HG02938 (cell line): ENCODE measurements around the gene PGAM2.
A peak's percentile ranks its signal among the peaks of the same experiment; 100 is the strongest.

Experiments used
- ATAC-seq: cut with Tn5 transposase; IDR thresholded peaks from one replicate; pipeline ENCODE4 v1.9.1; 2021; ENCODE audit warnings: mild to moderate bottlenecking, moderate library complexity; ENCODE audit not compliant: unreplicated experiment

PGAM2 gene

DNA sequence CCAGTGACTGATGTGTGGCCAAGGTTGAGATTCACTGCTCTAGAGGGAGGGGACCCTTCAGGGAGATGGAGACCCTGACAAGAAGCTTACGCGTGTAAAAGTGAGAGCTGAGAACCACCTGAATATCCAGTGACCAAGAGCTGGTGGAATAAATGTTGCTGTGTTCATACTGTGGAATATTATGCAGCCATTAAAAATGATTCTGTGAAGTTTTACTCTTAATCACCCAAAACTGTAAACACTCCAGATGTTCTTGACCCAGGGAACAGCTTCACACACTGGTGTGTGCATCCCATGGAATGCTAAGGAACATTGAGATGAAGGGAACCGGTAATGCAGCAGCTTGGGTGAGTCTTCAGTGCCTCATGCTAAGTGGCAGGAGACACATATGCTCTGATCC, 21.3 kb upstream of the PGAM2 start:
- no peak for ATAC-seq

DNA sequence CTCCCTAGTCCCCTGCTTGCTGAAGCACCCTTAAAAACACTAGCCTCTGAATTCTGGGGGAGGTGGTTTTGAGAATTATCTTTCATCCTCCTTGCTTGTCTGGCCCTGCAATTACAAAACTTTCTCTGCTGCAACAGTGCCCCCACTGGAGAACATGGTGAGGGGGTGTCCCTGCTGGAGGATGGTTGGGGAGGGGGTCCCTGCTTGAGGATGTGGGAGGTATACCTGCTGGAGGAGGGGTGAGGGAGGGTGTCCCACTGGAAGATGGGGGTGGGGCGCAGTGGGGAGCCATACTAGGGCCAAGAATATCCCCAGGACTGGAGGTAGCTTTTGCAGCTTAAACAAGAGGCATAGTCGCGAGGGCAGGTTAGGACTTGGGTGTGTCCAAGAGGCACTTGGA, 20.2 kb upstream of the PGAM2 start:
- no peak for ATAC-seq

DNA sequence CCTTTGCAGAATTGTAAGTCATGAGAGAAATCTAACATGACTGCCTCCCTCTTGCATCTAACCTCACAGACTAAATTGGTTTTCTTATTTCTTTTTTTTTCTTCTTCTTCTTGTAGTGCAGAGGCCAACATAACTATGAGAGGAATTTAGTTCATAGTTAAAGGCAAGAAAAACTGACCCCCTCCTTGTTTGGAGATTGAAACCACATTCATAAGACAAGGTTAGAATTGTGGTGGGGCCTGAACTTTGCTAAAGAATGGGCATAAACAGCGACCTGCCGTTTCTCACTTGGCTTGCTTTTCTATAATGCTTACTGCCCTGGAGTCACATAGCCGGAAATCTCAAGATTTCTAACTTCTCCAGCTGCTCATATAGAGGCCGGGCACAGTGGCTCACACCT, 19.3 kb upstream of the PGAM2 start:
- no peak for ATAC-seq

DNA sequence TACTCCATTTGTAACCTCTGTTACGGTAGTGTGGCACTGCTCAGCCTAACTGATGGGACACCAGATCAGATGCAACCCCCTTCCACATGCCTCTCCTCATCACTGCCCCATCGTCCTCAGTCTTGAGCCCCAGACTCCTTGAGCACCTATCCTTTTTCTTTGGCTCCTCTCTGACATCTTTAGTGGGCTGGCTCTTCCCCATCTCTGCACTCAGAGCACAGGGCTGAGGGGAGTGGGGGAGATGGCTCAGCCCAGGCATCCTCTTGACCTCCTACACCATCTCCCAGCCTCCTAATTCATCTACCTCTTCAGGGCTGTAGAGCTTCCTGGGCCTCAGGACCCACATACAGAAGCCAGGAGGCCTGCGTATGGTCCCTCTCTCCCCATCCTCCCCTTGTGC, 18.4 kb upstream of the PGAM2 start:
- ATAC-seq, result no peak

GRCh38 chr7:44082541-44083207, 17.3 kb upstream of the PGAM2 start:
- peak; percentile 87 for ATAC-seq

DNA sequence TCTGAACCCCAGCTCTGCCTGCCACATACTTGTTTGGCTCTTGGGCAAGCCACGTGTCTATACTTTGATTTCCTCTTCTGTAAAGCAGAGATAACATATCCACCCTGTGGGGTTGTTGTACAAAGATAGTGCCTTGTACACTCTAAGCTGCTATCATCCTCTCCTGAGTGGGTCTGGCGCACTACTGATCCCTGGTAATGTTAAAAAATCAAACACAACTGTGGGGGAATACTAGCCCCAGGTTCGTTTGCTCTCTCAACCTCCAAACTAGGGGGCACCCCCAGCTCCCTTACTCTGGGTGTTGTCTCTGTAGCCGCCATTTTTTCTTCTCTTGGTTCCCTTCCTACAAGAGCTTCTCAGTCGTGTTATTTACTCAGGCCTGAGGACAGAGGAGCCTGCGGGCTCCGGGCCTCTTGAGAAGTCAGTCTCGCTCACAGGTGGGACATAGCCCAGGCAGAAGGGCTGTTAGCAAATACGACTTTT, 15.9 kb upstream of the PGAM2 start:
- ATAC-seq, result no peak

- no peak for ATAC-seq
Measured at GRCh38 chr7:44080686-44081265, 15.4 kb upstream of the PGAM2 start.

- no peak for ATAC-seq
Measured at GRCh38 chr7:44080118-44080517, 14.8 kb upstream of the PGAM2 start.

- ATAC-seq, result no peak
Measured at GRCh38 chr7:44079331-44080021, 14.1 kb upstream of the PGAM2 start.

- ATAC-seq, result no peak
Measured at GRCh38 chr7:44078521-44078920, 13.2 kb upstream of the PGAM2 start.

GRCh38 chr7:44077681-44078091, 12.3 kb upstream of the PGAM2 start:
- ATAC-seq, result no peak

DNA sequence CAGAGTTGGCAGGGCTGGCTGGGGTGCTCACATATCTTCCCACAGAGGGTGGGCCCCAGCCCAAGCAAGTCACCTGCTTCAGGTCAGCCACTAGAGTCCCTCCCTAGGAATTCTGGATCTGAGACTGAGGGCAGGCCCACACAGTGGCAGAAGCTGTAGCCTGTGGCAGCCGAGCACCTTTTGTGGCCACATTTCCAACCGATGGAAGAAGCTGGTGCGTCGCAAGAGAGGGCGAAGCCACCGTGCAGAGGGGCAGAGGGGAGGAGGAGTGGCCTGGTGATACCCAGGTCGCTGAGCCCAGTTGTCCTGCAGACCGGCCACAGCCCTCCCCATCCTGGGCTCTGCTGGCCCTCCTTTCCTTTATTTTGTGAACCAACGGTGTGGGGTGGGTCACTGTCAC, 11.7 kb upstream of the PGAM2 start:
- no peak for ATAC-seq

GRCh38 chr7:44076101-44076895, 10.9 kb upstream of the PGAM2 start:
- no peak for ATAC-seq

GRCh38 chr7:44075296-44076075, 10.1 kb upstream of the PGAM2 start:
- no peak for ATAC-seq

DNA sequence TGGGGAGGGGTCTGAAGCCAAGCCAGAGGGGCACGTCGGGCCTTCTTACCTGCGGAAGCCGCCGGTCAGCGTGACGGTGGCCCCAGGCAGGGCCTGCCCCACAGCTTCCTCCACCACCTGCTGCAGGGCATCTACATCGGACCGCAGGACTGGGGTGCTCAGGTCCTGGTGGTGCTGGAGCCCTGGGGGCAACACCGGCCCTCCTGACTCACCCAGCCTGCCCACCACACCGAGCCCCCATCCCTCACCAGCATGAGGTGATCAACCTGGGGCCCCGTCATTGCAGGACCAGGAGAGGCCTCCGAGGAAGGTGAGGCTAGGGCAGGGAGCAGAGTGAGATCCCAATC, 9.0 kb upstream of the PGAM2 start:
- no peak for ATAC-seq

- ATAC-seq, result no peak
Measured at GRCh38 chr7:44073664-44074348, 8.4 kb upstream of the PGAM2 start.

DNA sequence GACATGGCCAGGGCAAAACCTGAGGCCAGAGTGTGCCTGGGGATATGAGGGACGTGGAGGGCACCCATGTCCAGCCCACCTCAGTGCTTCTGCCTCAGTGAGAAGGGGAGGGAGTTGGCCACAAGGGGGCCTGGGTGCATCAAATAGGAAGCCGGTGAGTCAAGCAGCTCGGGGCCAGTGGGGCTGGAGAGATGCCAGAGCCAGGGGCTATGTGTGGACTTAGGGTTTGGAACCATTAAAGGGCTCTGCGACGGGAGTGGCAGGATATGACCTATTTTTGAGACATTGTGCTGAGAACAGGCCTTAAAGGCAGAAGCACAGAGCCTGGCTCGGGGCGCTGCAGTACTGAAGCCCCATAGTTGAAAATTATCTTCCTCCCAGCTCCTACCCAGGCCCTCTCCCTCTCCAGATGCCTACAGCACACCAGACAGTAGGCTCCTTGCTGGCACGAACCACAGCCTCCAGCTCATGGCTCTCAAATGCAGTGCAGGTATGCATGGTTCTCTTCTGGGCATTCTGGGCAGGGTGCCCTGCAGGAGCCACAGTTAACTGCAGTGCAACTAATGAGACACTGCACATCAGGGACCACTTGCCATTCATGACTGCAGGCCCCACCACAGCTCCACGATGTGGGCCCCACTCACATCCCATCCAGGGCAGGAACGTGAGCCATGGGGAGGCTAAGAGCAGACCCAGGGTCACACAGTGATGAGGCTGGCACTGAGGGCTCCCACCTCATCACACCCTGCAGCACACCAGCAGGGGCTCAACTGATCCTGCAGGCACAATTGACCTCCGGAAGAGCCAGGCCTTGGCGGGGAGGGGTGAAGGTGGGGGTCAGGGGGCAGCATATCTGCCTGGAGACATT, 7.2 kb upstream of the PGAM2 start:
- ATAC-seq, result no peak

GRCh38 chr7:44071726-44072363, 6.5 kb upstream of the PGAM2 start:
- no peak for ATAC-seq

DNA sequence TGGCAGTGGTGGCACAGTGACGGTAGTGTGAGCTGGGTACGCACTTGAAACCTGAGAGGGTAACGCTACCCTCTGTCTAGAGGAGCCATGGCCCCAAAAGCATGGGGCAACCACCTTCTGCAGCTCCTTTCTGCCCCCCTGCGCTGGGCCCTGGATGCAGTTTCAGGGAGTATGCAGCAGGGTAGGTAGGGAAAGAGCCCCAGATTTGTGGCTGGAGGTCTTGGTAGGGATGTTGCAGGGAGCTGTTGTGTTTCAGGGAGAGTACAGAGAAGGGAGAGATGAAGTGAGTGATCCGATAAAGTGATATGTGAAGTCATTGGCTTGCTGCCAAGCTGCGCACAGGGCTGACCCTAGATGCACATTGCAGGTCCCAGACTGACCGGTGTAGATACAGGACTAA, 2.7 kb upstream of the PGAM2 start:
- ATAC-seq, result no peak
